CD4-positive, alpha-beta T cell (primary cell): ENCODE measurements around the gene SEMA3E. TPM values are rescaled to one million over a fixed set of nuclear protein-coding genes. Genes with fewer than 3 reads are reported as not detected.

Experiments used
- ATAC-seq: fragments of 200-7000 bp; cut with Tn5 transposase; one replicate; pipeline ENCODE4 v1.10.0; 2022; ENCODE audit warnings: mild to moderate bottlenecking; ENCODE audit not compliant: poor library complexity
- CTCF ChIA-PET: fragments of 350-600 bp; sonication (Branson Sonifier 250); formaldehyde crosslinking; loops from one replicate; lab custom pipeline; 2021; ENCODE audit warnings: antibody characterized with exemption, inconsistent platforms; lab: Charles Lee
- POLR2A ChIA-PET: fragments of 350-600 bp; sonication (Branson Sonifier 250); formaldehyde crosslinking; loops from one replicate; lab custom pipeline; 2021; ENCODE audit warnings: antibody characterized with exemption, inconsistent platforms; lab: Charles Lee
- DNase-seq, 14 experiments: peaks; one replicate each; pipeline ENCODE4 v3.0.0-alpha.2; 2013 to 2020; ENCODE audit warnings: mixed read lengths in 2 of 14
- H3K27ac ChIP-seq, 2 donors: one replicate each; pipeline versions ENCODE4 v1.5.1 to v1.7.0; 2013; ENCODE audit warnings: low read length in 2 of 2, low read depth in 1 of 2, mild to moderate bottlenecking in 1 of 2
- H3K27me3 ChIP-seq, 2 experiments: 1 replicate in 1 of 2; 2 replicates in 1 of 2; pipeline versions ENCODE4 v1.6.1 to v1.7.0; 2013; ENCODE audit warnings: low read length in 2 of 2, control low read depth in 1 of 2, mild to moderate bottlenecking in 1 of 2, moderate library complexity in 1 of 2; ENCODE audit not compliant: insufficient read depth in 2 of 2, control insufficient read depth in 1 of 2
- H3K36me3 ChIP-seq: one replicate; pipeline ENCODE4 v1.6.1; 2013; ENCODE audit warnings: low read length, control low read depth; ENCODE audit not compliant: insufficient read depth
- H3K4me1 ChIP-seq: one replicate; pipeline ENCODE4 v1.6.1; 2013; ENCODE audit warnings: low read length, control low read depth; ENCODE audit not compliant: insufficient read depth
- H3K4me3 ChIP-seq: one replicate; pipeline ENCODE4 v1.5.1; 2013; ENCODE audit warnings: mild to moderate bottlenecking, low read length, moderate library complexity
- H3K9me3 ChIP-seq, 2 experiments: 1 replicate in 1 of 2; 2 replicates in 1 of 2; pipeline versions ENCODE4 v1.6.1 to v1.7.0; 2013; ENCODE audit warnings: low read length in 2 of 2, mild to moderate bottlenecking in 2 of 2, control low read depth in 1 of 2, moderate library complexity in 1 of 2; ENCODE audit not compliant: control insufficient read depth in 1 of 2, insufficient read depth in 1 of 2
- H3K27ac Mint-ChIP-seq: one replicate; pipeline ENCODE4 v1.8.0; 2020; ENCODE audit warnings: mixed read lengths
- H3K27me3 Mint-ChIP-seq: one replicate; pipeline ENCODE4 v1.8.0; 2021; ENCODE audit warnings: mixed read lengths
- H3K36me3 Mint-ChIP-seq: one replicate; pipeline ENCODE4 v1.8.0; 2021; ENCODE audit warnings: low read depth, mixed read lengths
- H3K4me1 Mint-ChIP-seq: one replicate; pipeline ENCODE4 v1.8.0; 2021; ENCODE audit warnings: low read depth, mixed read lengths
- H3K4me3 Mint-ChIP-seq: one replicate; pipeline ENCODE4 v1.8.0; 2020; ENCODE audit warnings: mild to moderate bottlenecking, mixed read lengths
- H3K9me3 Mint-ChIP-seq: one replicate; pipeline ENCODE4 v1.8.0; 2020; ENCODE audit warnings: mixed read lengths
- CTCF ChIP-seq: fragments of 200-600 bp; IDR thresholded peaks from one replicate; pipeline ENCODE4 v1.8.0; 2022; ENCODE audit warnings: antibody characterized with exemption, mild to moderate bottlenecking
- intact Hi-C, 2 experiments: fragments of 100-400 bp; cut with DNase I in 1 of 2; cut with micrococcal nuclease in 1 of 2; formaldehyde crosslinking; loops; one replicate each; pipeline versions ENCODE4 v1.15.1 to v1.9.0; 2023 to 2025; cut with DNase I, micrococcal nuclease
- total RNA-seq, 174 experiments: library from RNA in 2 of 174; stranded (reverse) in 2 of 174; gene quantifications; one replicate each; pipeline ENCODE4 v1.2.3 and lab custom pipeline; 2021 to 2026

Gene SEMA3E
- total RNA-seq, 2 experiments from 2014 or later: not detected

DNA sequence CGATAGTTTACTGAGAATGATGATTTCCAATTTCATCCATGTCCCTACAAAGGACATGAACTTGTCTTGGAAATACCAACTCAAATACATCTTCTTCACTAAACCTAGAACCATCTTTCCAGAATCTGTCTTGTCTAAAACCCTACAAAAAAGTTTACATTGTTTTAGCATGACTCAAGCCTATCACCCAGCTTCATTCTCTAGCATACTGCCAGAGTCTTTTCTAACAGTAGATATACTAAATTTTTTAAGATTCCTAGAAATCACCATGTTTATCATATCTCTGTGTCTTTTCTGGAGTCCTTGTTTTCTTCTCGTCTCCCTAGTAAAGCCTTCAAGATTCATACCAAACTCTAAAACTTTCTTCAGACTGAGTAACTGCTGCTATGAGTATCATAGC lies 129.7 kb downstream of the SEMA3E start:
- H3K4me1 Mint-ChIP-seq: no peaks in the 10 kb centered on the region
- no peak overlapping the region for H3K4me3 Mint-ChIP-seq
- ATAC-seq (no peak), DNase-seq (no peak)
- intact Hi-C loops: no loop called here
- Histone ChIP-seq H3K27ac (no peak overlapping the region), H3K9me3 (peaks cover 0 to 5% of the 10 kb centered on the region in 2 experiments), H3K4me1 (no peaks in the 10 kb centered on the region), H3K27me3 (no peaks in the 10 kb centered on the region), H3K4me3 (no peak overlapping the region), H3K36me3 (no peaks in the 10 kb centered on the region)
- no peaks in the 10 kb centered on the region for H3K36me3 Mint-ChIP-seq
- CTCF ChIA-PET: no interaction called here
- POLR2A ChIA-PET: no interaction called here
- no peak for TF ChIP-seq CTCF
- H3K9me3 Mint-ChIP-seq: peaks cover 5% of the 10 kb centered on the region
- no peak overlapping the region for H3K27ac Mint-ChIP-seq
- no peaks in the 10 kb centered on the region for H3K27me3 Mint-ChIP-seq

DNA sequence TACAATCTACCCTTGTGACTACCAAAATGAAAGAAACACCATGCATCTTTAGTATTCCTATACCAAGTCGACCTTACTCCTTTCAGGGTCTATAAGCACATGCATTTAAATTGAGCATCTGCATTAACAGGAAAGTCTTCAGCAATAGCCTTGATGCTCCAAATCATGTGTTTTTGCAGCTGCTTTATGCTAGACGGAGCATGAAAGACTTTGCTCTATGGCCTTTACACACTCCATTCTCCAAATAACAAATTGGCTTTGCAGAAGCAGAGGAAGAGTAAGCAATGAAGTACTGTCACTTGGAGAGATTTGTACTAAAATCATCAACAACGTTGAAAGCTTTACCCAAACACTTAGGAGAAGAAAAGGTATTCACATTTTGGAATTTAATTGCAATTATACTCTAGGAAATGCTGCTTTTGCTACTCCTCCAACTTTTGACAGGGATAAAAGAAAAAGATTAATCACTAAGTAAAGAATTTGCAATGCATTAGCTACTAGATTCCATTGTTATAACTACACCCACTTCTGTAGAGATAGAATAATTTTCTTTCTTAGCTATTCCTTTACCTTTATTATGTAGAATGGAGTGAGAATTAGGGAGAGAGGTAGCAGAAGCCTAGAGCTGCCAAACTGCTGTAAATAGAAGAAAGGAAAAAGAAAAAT lies 131.8 kb downstream of the SEMA3E start:
- Mint-ChIP-seq H3K27me3 (no peaks in the 10 kb centered on the region), H3K27ac (no peak overlapping the region), H3K4me1 (no peaks in the 10 kb centered on the region), H3K36me3 (no peaks in the 10 kb centered on the region), H3K9me3 (peaks cover 4% of the 10 kb centered on the region), H3K4me3 (no peak overlapping the region)
- CTCF ChIA-PET: no interaction called here
- H3K36me3 ChIP-seq: no peaks in the 10 kb centered on the region
- intact Hi-C loops: no loop called here
- H3K9me3 ChIP-seq: peaks cover 0 to 5% of the 10 kb centered on the region in 2 experiments
- no peak for TF ChIP-seq CTCF
- no peaks in the 10 kb centered on the region for H3K27me3 ChIP-seq
- H3K4me3 ChIP-seq: no peak overlapping the region
- DNase-seq: no peak
- H3K27ac ChIP-seq: no peak overlapping the region
- no peak for ATAC-seq
- H3K4me1 ChIP-seq: no peaks in the 10 kb centered on the region
- POLR2A ChIA-PET: no interaction called here

DNA sequence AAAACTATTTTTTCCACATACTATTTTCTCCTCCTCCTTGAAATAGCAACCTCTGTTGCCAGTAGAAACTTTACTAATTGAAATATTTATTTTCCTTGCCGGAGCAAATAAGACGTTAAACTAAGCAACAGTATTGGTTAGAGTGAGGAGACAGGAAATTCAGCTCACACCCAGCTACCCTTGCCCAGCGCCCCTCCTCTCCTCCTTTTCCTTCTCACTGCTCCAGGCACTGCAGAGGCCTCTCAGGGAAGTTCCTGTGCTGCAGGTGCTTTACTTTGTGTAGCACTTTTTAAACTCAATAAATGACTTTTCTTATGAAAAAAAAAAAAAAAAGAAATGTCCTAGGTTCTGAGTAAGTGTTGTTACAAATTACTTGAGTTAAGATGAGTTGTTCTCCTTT lies 134.0 kb downstream of the SEMA3E start:
- intact Hi-C loops: no loop called here
- no peak overlapping the region for H3K4me3 Mint-ChIP-seq
- Histone ChIP-seq H3K27me3 (no peaks in the 10 kb centered on the region), H3K4me3 (no peak overlapping the region), H3K4me1 (no peaks in the 10 kb centered on the region), H3K36me3 (no peaks in the 10 kb centered on the region), H3K27ac (no peak overlapping the region), H3K9me3 (peaks cover 0 to 9% of the 10 kb centered on the region in 2 experiments)
- no peaks in the 10 kb centered on the region for H3K4me1 Mint-ChIP-seq
- H3K27me3 Mint-ChIP-seq: no peaks in the 10 kb centered on the region
- POLR2A ChIA-PET: no interaction called here
- H3K36me3 Mint-ChIP-seq: no peaks in the 10 kb centered on the region
- no peak overlapping the region for H3K27ac Mint-ChIP-seq
- peaks cover 4% of the 10 kb centered on the region for H3K9me3 Mint-ChIP-seq
- ATAC-seq (no peak), DNase-seq (no peak)
- no peak for TF ChIP-seq CTCF
- CTCF ChIA-PET: no interaction called here
